Suprapubic skin (tissue), 4 donors: ENCODE measurements around the gene METAP1. TPM values are rescaled to one million over a fixed set of nuclear protein-coding genes. Genes with fewer than 3 reads are reported as not detected.

ENCODE experiments used
- DNase-seq, 2 donors: peaks; one replicate each; pipeline ENCODE4 v3.0.0-alpha.2; 2019; ENCODE audit warnings: low spot score in 2 of 2
- H3K27ac ChIP-seq: fragments of 200-600 bp; sonication (generic); one replicate; pipeline ENCODE4 v1.5.1; 2019
- H3K27me3 ChIP-seq: fragments of 200-600 bp; sonication (generic); one replicate; pipeline ENCODE4 v1.5.1; 2019
- H3K36me3 ChIP-seq: fragments of 200-600 bp; sonication (generic); one replicate; pipeline ENCODE4 v1.5.1; 2019
- H3K4me1 ChIP-seq: fragments of 200-600 bp; sonication (generic); one replicate; pipeline ENCODE4 v1.5.1; 2019
- H3K4me3 ChIP-seq: fragments of 200-600 bp; sonication (generic); one replicate; pipeline ENCODE4 v1.5.1; 2019; ENCODE audit warnings: mild to moderate bottlenecking
- H3K9me3 ChIP-seq: fragments of 200-600 bp; sonication (generic); one replicate; pipeline ENCODE4 v1.5.1; 2019
- EP300 ChIP-seq: sonication (generic); formaldehyde crosslinking; IDR thresholded peaks from one replicate; pipeline ENCODE4 v1.6.1; 2017; ENCODE audit warnings: antibody characterized with exemption
- POLR2A ChIP-seq, 2 donors: fragments of 450-650 bp; IDR thresholded peaks; one replicate each; pipeline ENCODE4 v1.6.1; 2017; ENCODE audit warnings: antibody characterized with exemption in 2 of 2, mild to moderate bottlenecking in 2 of 2, moderate library complexity in 2 of 2
- POLR2AphosphoS5 ChIP-seq, 3 donors: sonication (generic); formaldehyde crosslinking; IDR thresholded peaks; one replicate each; pipeline ENCODE4 v1.6.1; 2017; ENCODE audit warnings: antibody characterized with exemption in 3 of 3
- WGBS: methylation state at CpG from one replicate; pipeline ENCODE4 v1.1.5; 2018; 5-methylcytosine and 5-hydroxymethylcytosine counted together
- total RNA-seq, 4 donors: library from RNA; depleted of rRNA; stranded (reverse); fragments of >200 nt; gene quantifications; one replicate each; pipeline ENCODE4 v1.1.0, GENCODE V29; 2016
- TF ChIP-seq, protein P1 (sequence below), 2 donors: fragments of 200-600 bp in 1 of 2; fragments of 450-650 bp in 1 of 2; sonication (generic) in 1 of 2; IDR thresholded peaks; one replicate each; pipeline ENCODE4 v1.5.1; 2016 to 2019; ENCODE audit warnings: antibody characterized with exemption in 2 of 2, mild to moderate bottlenecking in 1 of 2, moderate library complexity in 1 of 2

Gene METAP1
- total RNA-seq, 4 donors from 2014 or later, result 40.0 to 55.9 (median 49.4) TPM

DNA sequence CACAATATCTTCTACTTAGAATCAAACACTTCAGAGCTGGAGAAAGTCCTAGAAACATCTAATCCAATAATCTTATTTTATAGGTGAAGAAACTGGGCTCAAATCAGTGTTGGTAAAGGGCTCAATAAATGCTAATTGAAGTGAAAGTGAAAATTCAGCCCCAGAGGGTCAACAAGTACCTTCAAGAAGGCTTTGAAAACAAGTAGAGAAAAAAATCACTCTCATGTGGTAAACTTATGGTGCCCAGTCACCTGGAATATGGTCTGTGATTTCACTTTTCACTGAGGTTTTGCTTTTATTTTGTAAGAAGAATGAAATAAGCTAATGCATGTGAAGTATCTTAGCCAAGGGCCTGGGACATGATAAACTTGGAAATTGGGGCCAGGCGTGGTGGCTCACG, 37.5 kb upstream of the METAP1 start:
- no peak for TF ChIP-seq EP300
- TF ChIP-seq, protein P1, sequence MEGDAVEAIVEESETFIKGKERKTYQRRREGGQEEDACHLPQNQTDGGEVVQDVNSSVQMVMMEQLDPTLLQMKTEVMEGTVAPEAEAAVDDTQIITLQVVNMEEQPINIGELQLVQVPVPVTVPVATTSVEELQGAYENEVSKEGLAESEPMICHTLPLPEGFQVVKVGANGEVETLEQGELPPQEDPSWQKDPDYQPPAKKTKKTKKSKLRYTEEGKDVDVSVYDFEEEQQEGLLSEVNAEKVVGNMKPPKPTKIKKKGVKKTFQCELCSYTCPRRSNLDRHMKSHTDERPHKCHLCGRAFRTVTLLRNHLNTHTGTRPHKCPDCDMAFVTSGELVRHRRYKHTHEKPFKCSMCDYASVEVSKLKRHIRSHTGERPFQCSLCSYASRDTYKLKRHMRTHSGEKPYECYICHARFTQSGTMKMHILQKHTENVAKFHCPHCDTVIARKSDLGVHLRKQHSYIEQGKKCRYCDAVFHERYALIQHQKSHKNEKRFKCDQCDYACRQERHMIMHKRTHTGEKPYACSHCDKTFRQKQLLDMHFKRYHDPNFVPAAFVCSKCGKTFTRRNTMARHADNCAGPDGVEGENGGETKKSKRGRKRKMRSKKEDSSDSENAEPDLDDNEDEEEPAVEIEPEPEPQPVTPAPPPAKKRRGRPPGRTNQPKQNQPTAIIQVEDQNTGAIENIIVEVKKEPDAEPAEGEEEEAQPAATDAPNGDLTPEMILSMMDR (IDR thresholded peaks at IDR 0.05), result no peak
- TF ChIP-seq POLR2A (IDR thresholded peaks at IDR 0.05), result no peak
- TF ChIP-seq POLR2AphosphoS5 (IDR thresholded peaks at IDR 0.05), result no peak
- no peaks in the 10 kb centered on the region for H3K27me3 ChIP-seq
- no peaks in the 10 kb centered on the region for H3K36me3 ChIP-seq
- no peak overlapping the region for H3K27ac ChIP-seq
- H3K4me3 ChIP-seq, result no peak overlapping the region
- no peaks in the 10 kb centered on the region for H3K4me1 ChIP-seq
- 93% methylated on average over 2 of the region's 2 CpGs for WGBS
- no peak for DNase-seq
- no peaks in the 10 kb centered on the region for H3K9me3 ChIP-seq

DNA sequence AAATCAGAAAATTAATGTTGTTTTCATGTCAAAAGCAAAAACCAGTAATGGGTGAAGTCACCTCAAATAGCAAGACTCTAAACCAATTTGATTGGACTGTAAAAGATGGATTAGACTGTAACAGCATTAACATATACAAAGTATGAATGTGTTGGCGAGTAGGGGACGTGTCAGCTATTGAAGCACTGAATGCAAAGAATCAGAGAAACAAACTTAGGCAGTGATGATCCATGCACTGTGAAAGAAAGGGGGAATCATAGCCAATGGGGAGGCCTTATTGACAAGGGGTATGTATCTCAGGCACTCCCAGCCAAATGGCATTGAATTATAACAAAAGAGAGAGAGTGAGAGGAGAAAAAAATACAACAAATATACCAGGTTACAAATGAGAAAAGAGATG, 36.1 kb upstream of the METAP1 start:
- H3K4me1 ChIP-seq, result no peaks in the 10 kb centered on the region
- TF ChIP-seq POLR2AphosphoS5 (IDR thresholded peaks at IDR 0.05), result no peak
- TF ChIP-seq, protein P1 (IDR thresholded peaks at IDR 0.05), result no peak
- no peak for TF ChIP-seq EP300
- TF ChIP-seq POLR2A (IDR thresholded peaks at IDR 0.05), result no peak
- no peaks in the 10 kb centered on the region for H3K27me3 ChIP-seq
- H3K4me3 ChIP-seq, result no peak overlapping the region
- no peak for DNase-seq
- no peak overlapping the region for H3K27ac ChIP-seq
- H3K9me3 ChIP-seq, result no peaks in the 10 kb centered on the region
- 86% methylated on average over 2 of the region's 2 CpGs for WGBS
- H3K36me3 ChIP-seq, result no peaks in the 10 kb centered on the region

DNA sequence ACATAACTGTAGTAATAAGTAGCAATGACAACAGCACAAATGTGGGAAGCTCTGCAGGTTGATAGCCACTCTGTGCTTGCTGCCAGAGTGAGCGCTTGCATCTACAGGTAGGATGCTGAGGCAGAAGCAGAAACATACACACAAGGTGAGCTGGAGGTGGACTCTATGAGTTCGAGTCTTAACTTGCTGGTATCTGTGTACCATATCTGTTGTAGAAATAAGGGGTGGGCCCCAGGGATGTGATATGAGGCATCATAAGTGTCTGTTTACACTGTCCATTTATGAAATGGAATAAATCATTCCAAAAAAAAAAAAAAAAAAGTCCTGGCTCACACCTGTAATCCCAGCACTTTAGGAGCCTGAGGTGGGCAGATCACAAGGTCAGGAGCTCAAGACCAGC, 33.8 kb upstream of the METAP1 start:
- DNase-seq, result no peak
- no peaks in the 10 kb centered on the region for H3K36me3 ChIP-seq
- 90% methylated on average over 2 of the region's 2 CpGs for WGBS
- no peaks in the 10 kb centered on the region for H3K9me3 ChIP-seq
- H3K4me3 ChIP-seq, result no peak overlapping the region
- no peaks in the 10 kb centered on the region for H3K4me1 ChIP-seq
- no peak overlapping the region for H3K27ac ChIP-seq
- TF ChIP-seq EP300, result no peak
- no peak for TF ChIP-seq POLR2A (IDR thresholded peaks at IDR 0.05)
- TF ChIP-seq, protein P1 (IDR thresholded peaks at IDR 0.05), result no peak
- TF ChIP-seq POLR2AphosphoS5 (IDR thresholded peaks at IDR 0.05), result no peak
- no peaks in the 10 kb centered on the region for H3K27me3 ChIP-seq

DNA sequence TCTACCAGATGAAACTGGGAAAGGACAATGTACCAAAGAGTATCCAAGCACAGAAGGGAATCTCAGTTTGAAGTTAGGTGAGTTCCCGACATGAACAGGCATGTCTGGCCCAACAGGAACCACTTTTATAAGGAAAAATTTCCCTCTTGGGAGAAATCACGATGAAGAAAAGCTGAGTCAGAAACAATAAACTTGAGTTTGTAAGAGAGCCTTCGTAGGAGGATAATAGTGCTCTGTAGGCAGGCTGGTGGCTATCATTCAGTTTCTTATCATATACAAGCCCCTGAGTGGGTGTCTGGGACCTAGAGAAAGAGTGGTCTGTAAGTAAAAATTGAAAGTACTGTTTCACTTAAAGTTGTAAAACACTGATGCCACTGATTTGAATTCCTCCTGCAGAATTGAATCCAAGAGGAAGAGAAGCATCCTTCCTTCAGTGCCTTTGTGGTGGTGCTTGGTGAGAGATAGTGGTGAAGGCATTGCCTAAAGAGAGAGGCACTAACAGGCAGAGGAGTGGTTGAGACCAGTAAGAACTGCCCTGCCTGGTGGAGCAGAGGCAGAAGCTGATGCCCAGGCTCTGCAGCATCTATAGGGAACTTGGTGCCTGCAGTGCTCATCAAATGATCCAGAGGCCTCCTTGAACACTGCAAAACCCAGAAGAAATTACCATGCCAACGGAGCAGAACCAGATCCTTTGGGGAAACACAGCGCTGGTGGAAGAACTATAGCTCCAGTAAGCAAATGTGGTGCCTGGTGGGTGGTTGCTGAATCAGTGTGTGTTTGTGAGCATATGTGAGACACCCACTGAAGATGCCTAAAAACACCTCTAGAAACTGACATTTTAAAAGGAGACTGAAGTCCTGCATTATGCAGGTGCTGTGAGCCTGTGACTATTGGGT, 31.7 kb upstream of the METAP1 start:
- H3K27ac ChIP-seq, result no peak overlapping the region
- no peak for DNase-seq

DNA sequence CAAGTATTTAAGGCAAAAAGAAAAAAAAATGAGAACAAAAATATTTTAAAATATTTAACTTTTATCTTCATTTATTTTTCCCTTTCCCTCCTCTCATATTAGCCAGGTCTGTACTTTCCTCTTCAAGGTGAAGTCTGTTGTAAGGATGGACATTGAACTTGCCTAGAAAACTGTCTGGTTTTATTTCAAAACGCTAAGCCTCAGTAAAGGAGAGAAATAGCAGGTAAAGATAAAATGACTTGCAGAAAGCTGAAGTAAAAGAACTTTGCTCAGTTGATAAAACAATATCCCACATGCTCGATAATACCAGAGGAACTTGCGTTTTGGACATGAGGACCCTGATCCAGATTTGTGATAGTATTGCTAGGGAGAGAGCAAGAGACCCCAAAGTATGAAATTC, 28.6 kb upstream of the METAP1 start:
- Histone ChIP-seq H3K27ac (no peak overlapping the region), H3K9me3 (no peaks in the 10 kb centered on the region), H3K4me1 (no peaks in the 10 kb centered on the region), H3K36me3 (no peaks in the 10 kb centered on the region), H3K27me3 (no peaks in the 10 kb centered on the region), H3K4me3 (no peak overlapping the region)
- WGBS, result 94% methylated on average over 3 of the region's 3 CpGs
- TF ChIP-seq, protein P1 (IDR thresholded peaks at IDR 0.05), result no peak
- no peak for TF ChIP-seq EP300
- TF ChIP-seq POLR2A (IDR thresholded peaks at IDR 0.05), result no peak
- TF ChIP-seq POLR2AphosphoS5 (IDR thresholded peaks at IDR 0.05), result no peak
- no peak for DNase-seq

More for the DNA sequence above, 31.7 kb upstream of the METAP1 start:
- Histone ChIP-seq H3K4me1 (no peaks in the 10 kb centered on the region), H3K9me3 (no peaks in the 10 kb centered on the region), H3K27me3 (no peaks in the 10 kb centered on the region), H3K36me3 (no peaks in the 10 kb centered on the region), H3K4me3 (no peak overlapping the region)
- WGBS, result 58% methylated on average over 5 of the region's 5 CpGs
- TF ChIP-seq POLR2AphosphoS5 (IDR thresholded peaks at IDR 0.05) (no peak), EP300 (no peak), POLR2A (IDR thresholded peaks at IDR 0.05) (no peak)
- TF ChIP-seq, protein P1 (IDR thresholded peaks at IDR 0.05), result no peak
